ENCODE results near the gene CA7.

- no peak for TF ChIP-seq REST (IDR thresholded peaks at IDR 0.05; ENCODE audit: insufficient read depth in 1 of 2, low read depth in 2 of 2, low read length in 1 of 2)
- TF ChIP-seq CTCF (IDR thresholded peaks at IDR 0.05) = no peak
Observed at GRCh38 chr16:66873685-66874055, 29.5 kb downstream of the CA7 start.

Measured in Panc1 (cell line).